Measurements from ENCODE around the gene BMP5.

BMP5 gene

GRCh38 chr6:55812509-55812908 lies 62.9 kb downstream of the BMP5 start:
- H3K27ac ChIP-seq (replicated peaks) = no peak overlapping the region
- H3K27me3 ChIP-seq (ENCODE audit: insufficient read depth, poor library complexity, severe bottlenecking) = no peaks in the 10 kb centered on the region
- no peak overlapping the region for H3K4me3 ChIP-seq (replicated peaks; ENCODE audit: insufficient read depth, low read length)
- TF ChIP-seq SPI1 (IDR thresholded peaks at IDR 0.05; ENCODE audit: borderline replicate concordance, low read depth) = no peak
- TF ChIP-seq GABPA (IDR thresholded peaks at IDR 0.05; ENCODE audit: low read depth) = no peak
- TF ChIP-seq REST (IDR thresholded peaks at IDR 0.05; ENCODE audit: insufficient replicate concordance, low read depth) = no peak
- no peak for TF ChIP-seq POLR2AphosphoS5 (IDR thresholded peaks at IDR 0.05; ENCODE audit: low read depth)
- TF ChIP-seq CTCF (IDR thresholded peaks at IDR 0.05; ENCODE audit: insufficient read depth, low read length) = no peak
- DNase-seq (ENCODE audit: low read depth in 1 of 2, low spot score in 1 of 2) = no peak

GRCh38 chr6:55811074-55811473 lies 64.3 kb downstream of the BMP5 start:
- no peaks in the 10 kb centered on the region for H3K27me3 ChIP-seq (ENCODE audit: insufficient read depth, poor library complexity, severe bottlenecking)
- TF ChIP-seq CTCF (IDR thresholded peaks at IDR 0.05; ENCODE audit: insufficient read depth, low read length) (no peak), SPI1 (IDR thresholded peaks at IDR 0.05; ENCODE audit: borderline replicate concordance, low read depth) (no peak), GABPA (IDR thresholded peaks at IDR 0.05; ENCODE audit: low read depth) (no peak), REST (IDR thresholded peaks at IDR 0.05; ENCODE audit: insufficient replicate concordance, low read depth) (no peak), POLR2AphosphoS5 (IDR thresholded peaks at IDR 0.05; ENCODE audit: low read depth) (no peak)
- no peak overlapping the region for H3K27ac ChIP-seq (replicated peaks)
- no peak for DNase-seq (ENCODE audit: low read depth in 1 of 2, low spot score in 1 of 2)
- H3K4me3 ChIP-seq (replicated peaks; ENCODE audit: insufficient read depth, low read length) = no peak overlapping the region

- TF ChIP-seq CTCF (IDR thresholded peaks at IDR 0.05; ENCODE audit: insufficient read depth, low read length) = no peak
- no peaks in the 10 kb centered on the region for H3K27me3 ChIP-seq (ENCODE audit: insufficient read depth, poor library complexity, severe bottlenecking)
- H3K27ac ChIP-seq (replicated peaks) = no peak overlapping the region
- no peak for DNase-seq (ENCODE audit: low read depth in 1 of 2, low spot score in 1 of 2)
- H3K4me3 ChIP-seq (replicated peaks; ENCODE audit: insufficient read depth, low read length) = no peak overlapping the region
Measured at GRCh38 chr6:55802259-55802658, 73.1 kb downstream of the BMP5 start.

- TF ChIP-seq GABPA (IDR thresholded peaks at IDR 0.05; ENCODE audit: low read depth) (no peak), POLR2AphosphoS5 (IDR thresholded peaks at IDR 0.05; ENCODE audit: low read depth) (no peak), SPI1 (IDR thresholded peaks at IDR 0.05; ENCODE audit: borderline replicate concordance, low read depth) (no peak), REST (IDR thresholded peaks at IDR 0.05; ENCODE audit: insufficient replicate concordance, low read depth) (no peak), CTCF (IDR thresholded peaks at IDR 0.05; ENCODE audit: insufficient read depth, low read length) (no peak)
- H3K27me3 ChIP-seq (ENCODE audit: insufficient read depth, poor library complexity, severe bottlenecking) = no peaks in the 10 kb centered on the region
- no peak overlapping the region for H3K27ac ChIP-seq (replicated peaks)
- no peak for DNase-seq (ENCODE audit: low read depth in 1 of 2, low spot score in 1 of 2)
- H3K4me3 ChIP-seq (replicated peaks; ENCODE audit: insufficient read depth, low read length) = no peak overlapping the region
Measured at GRCh38 chr6:55798571-55798970, 76.8 kb downstream of the BMP5 start.
